Neutrophil (primary cell): ENCODE data around the gene TSHZ3.

Experiments
- H3K27ac ChIP-seq: fragments of 200-600 bp; sonication (generic); 2 replicates; pipeline ENCODE4 v1.5.1; 2016; ENCODE audit warnings: mild to moderate bottlenecking, moderate library complexity
- H3K27me3 ChIP-seq: fragments of 200-600 bp; sonication (generic); 2 replicates; pipeline ENCODE4 v1.6.0; 2016; ENCODE audit warnings: mild to moderate bottlenecking
- H3K36me3 ChIP-seq: fragments of 200-600 bp; sonication (generic); 2 replicates; pipeline ENCODE4 v1.5.1; 2017
- H3K4me1 ChIP-seq, 2 experiments: fragments of 200-600 bp in 1 of 2; sonication (generic) in 1 of 2; 1 replicate in 1 of 2; 2 replicates in 1 of 2; pipeline versions ENCODE4 v1.5.1 to v1.6.1; 2013 to 2016; ENCODE audit warnings: low read depth in 1 of 2, low read length in 1 of 2, mild to moderate bottlenecking in 1 of 2, moderate library complexity in 1 of 2; ENCODE audit not compliant: control insufficient read depth in 1 of 2, insufficient read depth in 1 of 2
- H3K4me3 ChIP-seq, 2 experiments: fragments of 200-600 bp in 1 of 2; sonication (generic) in 1 of 2; 1 replicate in 1 of 2; 2 replicates in 1 of 2; pipeline ENCODE4 v1.5.1; 2013 to 2016; ENCODE audit warnings: low read depth in 1 of 2, low read length in 1 of 2, mild to moderate bottlenecking in 1 of 2, moderate library complexity in 1 of 2
- H3K9me3 ChIP-seq: fragments of 200-600 bp; sonication (generic); 2 replicates; pipeline ENCODE4 v1.5.1; 2016
- TF ChIP-seq, protein P1 (sequence below): fragments of 200-600 bp; sonication (generic); IDR thresholded peaks from 2 replicates; pipeline ENCODE4 v1.5.1; 2016; ENCODE audit warnings: antibody characterized with exemption

Gene TSHZ3

GRCh38 chr19:31326329-31327028, 22.8 kb downstream of the TSHZ3 start:
- Histone ChIP-seq H3K4me3 (no peak overlapping the region), H3K27me3 (no peaks in the 10 kb centered on the region)
- TF ChIP-seq, protein P1, sequence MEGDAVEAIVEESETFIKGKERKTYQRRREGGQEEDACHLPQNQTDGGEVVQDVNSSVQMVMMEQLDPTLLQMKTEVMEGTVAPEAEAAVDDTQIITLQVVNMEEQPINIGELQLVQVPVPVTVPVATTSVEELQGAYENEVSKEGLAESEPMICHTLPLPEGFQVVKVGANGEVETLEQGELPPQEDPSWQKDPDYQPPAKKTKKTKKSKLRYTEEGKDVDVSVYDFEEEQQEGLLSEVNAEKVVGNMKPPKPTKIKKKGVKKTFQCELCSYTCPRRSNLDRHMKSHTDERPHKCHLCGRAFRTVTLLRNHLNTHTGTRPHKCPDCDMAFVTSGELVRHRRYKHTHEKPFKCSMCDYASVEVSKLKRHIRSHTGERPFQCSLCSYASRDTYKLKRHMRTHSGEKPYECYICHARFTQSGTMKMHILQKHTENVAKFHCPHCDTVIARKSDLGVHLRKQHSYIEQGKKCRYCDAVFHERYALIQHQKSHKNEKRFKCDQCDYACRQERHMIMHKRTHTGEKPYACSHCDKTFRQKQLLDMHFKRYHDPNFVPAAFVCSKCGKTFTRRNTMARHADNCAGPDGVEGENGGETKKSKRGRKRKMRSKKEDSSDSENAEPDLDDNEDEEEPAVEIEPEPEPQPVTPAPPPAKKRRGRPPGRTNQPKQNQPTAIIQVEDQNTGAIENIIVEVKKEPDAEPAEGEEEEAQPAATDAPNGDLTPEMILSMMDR, result no peak

GRCh38 chr19:31325342-31325741, 23.9 kb downstream of the TSHZ3 start:
- H3K4me3 ChIP-seq, result no peak overlapping the region
- H3K27me3 ChIP-seq, result no peaks in the 10 kb centered on the region
- H3K36me3 ChIP-seq, result no peaks in the 10 kb centered on the region
- H3K27ac ChIP-seq, result no peak overlapping the region
- H3K9me3 ChIP-seq, result no peaks in the 10 kb centered on the region
- peaks cover 19 to 23% of the 10 kb centered on the region in 2 experiments for H3K4me1 ChIP-seq
- TF ChIP-seq, protein P1, result no peak

More at GRCh38 chr19:31326329-31327028, 22.8 kb downstream of the TSHZ3 start:
- H3K9me3 ChIP-seq, result no peaks in the 10 kb centered on the region
- H3K36me3 ChIP-seq, result no peaks in the 10 kb centered on the region
- peaks cover 26 to 27% of the 10 kb centered on the region in 2 experiments for H3K4me1 ChIP-seq
- H3K27ac ChIP-seq, result no peak overlapping the region

DNA sequence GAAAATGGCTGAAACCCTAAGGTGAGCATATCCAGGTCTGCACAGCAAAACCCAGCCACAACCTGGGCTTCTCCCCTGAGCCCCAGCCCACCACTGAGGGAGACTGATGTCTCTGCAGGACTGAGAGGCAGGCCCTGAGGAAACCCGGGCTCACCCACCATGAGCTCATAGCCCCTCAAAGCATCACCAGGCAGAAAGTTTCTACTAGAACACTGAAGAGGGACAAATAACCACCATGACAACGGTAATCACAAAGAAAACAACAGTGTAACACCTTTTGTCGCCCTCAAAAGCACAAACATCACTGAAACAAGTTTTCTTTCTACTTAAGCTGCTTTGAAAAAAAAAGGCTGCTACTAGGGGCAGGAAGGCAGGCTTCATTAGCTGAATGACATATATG, 29.8 kb downstream of the TSHZ3 start:
- Histone ChIP-seq H3K9me3 (no peaks in the 10 kb centered on the region), H3K4me3 (no peak overlapping the region), H3K27ac (no peak overlapping the region), H3K4me1 (peaks cover 20% of the 10 kb centered on the region in 2 experiments), H3K36me3 (no peaks in the 10 kb centered on the region), H3K27me3 (no peaks in the 10 kb centered on the region)
- TF ChIP-seq, protein P1, result no peak

DNA sequence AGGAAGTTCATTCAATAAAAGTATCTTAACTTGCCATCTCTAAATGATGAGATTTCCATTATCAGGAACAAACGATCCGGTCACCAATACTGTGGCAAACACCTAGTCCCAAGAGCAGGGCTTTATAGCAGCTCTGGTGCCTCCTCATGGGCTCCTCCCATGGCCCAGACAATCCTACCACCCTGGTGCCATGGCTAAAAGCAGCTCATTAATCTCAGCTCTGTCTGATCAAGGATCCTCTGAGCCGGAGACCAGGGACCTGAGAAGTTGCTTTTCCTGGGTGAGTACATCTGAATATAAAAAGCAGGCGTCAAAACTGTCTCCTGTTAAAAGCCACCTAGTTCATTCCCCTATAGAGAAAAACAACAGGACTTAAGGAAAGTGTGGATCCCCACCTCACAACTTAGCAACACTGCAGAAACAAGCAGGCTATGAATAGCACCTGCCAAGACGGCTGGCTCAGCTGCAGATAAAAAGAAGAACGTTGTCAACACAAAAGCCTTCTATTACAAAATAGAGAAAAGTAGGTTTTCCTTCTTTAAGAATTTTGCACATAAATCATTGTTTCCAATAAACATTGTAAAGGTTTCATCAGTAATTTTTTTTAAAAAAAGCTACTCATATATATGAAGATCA, 30.3 kb downstream of the TSHZ3 start:
- peaks cover 20% of the 10 kb centered on the region in 2 experiments for H3K4me1 ChIP-seq
- no peak overlapping the region for H3K4me3 ChIP-seq
- TF ChIP-seq, protein P1, result no peak
- no peak overlapping the region for H3K27ac ChIP-seq
- no peaks in the 10 kb centered on the region for H3K36me3 ChIP-seq
- H3K9me3 ChIP-seq, result no peaks in the 10 kb centered on the region
- H3K27me3 ChIP-seq, result no peaks in the 10 kb centered on the region

DNA sequence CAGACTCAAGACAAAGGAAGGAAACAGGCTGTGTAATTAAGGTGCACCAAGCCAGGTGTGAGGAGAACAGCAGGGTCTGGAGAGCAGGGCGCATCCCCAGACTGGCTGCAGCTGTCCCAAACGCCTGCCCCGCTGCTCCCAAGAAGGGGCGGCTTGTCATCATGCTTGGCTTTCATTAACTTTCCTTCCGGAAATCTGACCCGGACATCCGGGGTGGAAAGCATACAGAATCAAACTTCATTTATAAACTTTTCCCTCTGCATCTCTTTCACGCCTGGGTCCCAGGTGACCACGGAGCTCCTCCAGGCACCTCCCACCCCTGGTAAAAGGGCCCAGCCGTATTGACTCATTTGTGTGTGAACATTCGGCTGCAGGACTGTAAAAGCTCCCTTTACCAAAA, 31.7 kb downstream of the TSHZ3 start:
- Histone ChIP-seq H3K27me3 (no peaks in the 10 kb centered on the region), H3K9me3 (no peaks in the 10 kb centered on the region), H3K27ac (no peak overlapping the region), H3K36me3 (no peaks in the 10 kb centered on the region), H3K4me3 (no peak overlapping the region), H3K4me1 (peaks cover 20% of the 10 kb centered on the region in 2 experiments)
- TF ChIP-seq, protein P1, result no peak
